ENCODE data around the gene SH3GL2. TPM values are rescaled to one million over a fixed set of nuclear protein-coding genes. Genes with fewer than 3 reads are reported as not detected.

Gene SH3GL2
- total and polyA plus RNA-seq, 9 of the 15 experiments (the other 6 are each of a cell fraction or from before 2014, with no cell fraction given): not detected

- no peaks in the 10 kb centered on the region for H3K4me1 ChIP-seq (replicated peaks in 1 of 2; ENCODE audit: control insufficient read depth in 2 of 2, insufficient read depth in 2 of 2, low read length in 2 of 2)
- no peak for TF ChIP-seq CTBP1 (IDR thresholded peaks at IDR 0.05; ENCODE audit: borderline replicate concordance)
- no peak for TF ChIP-seq MTA2 (IDR thresholded peaks at IDR 0.05; ENCODE audit: low read depth)
- TF ChIP-seq, protein P1, sequence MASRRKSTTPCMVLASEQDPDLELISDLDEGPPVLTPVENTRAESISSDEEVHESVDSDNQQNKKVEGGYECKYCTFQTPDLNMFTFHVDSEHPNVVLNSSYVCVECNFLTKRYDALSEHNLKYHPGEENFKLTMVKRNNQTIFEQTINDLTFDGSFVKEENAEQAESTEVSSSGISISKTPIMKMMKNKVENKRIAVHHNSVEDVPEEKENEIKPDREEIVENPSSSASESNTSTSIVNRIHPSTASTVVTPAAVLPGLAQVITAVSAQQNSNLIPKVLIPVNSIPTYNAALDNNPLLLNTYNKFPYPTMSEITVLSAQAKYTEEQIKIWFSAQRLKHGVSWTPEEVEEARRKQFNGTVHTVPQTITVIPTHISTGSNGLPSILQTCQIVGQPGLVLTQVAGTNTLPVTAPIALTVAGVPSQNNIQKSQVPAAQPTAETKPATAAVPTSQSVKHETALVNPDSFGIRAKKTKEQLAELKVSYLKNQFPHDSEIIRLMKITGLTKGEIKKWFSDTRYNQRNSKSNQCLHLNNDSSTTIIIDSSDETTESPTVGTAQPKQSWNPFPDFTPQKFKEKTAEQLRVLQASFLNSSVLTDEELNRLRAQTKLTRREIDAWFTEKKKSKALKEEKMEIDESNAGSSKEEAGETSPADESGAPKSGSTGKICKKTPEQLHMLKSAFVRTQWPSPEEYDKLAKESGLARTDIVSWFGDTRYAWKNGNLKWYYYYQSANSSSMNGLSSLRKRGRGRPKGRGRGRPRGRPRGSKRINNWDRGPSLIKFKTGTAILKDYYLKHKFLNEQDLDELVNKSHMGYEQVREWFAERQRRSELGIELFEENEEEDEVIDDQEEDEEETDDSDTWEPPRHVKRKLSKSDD (conservative IDR thresholded peaks at IDR 0.05; ENCODE audit: low read length): no peak
- TF ChIP-seq WHSC1 (IDR thresholded peaks at IDR 0.05; ENCODE audit: low read length): no peak
- no peak for TF ChIP-seq ZKSCAN3 (CRISPR knock-in tag; IDR thresholded peaks at IDR 0.05)
- TF ChIP-seq NCOR1 (IDR thresholded peaks at IDR 0.05): no peak
- no peak for TF ChIP-seq RBFOX2 (IDR thresholded peaks at IDR 0.05; ENCODE audit: low read depth, low read length)
- no peak for TF ChIP-seq ZNF224 (CRISPR knock-in tag; IDR thresholded peaks at IDR 0.05)
- no peak for TF ChIP-seq CREB1 (IDR thresholded peaks at IDR 0.05)
- TF ChIP-seq CREB1 (CRISPR knock-in tag; IDR thresholded peaks at IDR 0.05): no peak
- TF ChIP-seq ZBTB40 (IDR thresholded peaks at IDR 0.05): no peak
- no peak for TF ChIP-seq ZBTB40 (CRISPR knock-in tag; IDR thresholded peaks at IDR 0.05)
- no peak for TF ChIP-seq TARDBP (IDR thresholded peaks at IDR 0.05)
- TF ChIP-seq FOXA3 (CRISPR knock-in tag; conservative IDR thresholded peaks at IDR 0.05 in 1 of 2, IDR thresholded peaks at IDR 0.05 in 1 of 2): no peak
- TF ChIP-seq FOXK2 (conservative IDR thresholded peaks at IDR 0.05 in 1 of 2, IDR thresholded peaks at IDR 0.05 in 1 of 2; ENCODE audit: low read depth in 2 of 2): no peak
- no peaks in the 10 kb centered on the region; the same call in 1 of the 2 replicates for H3K9me3 ChIP-seq (replicated peaks; ENCODE audit: control insufficient read depth, insufficient read depth, low read depth, low read length)
- H3K4me3 ChIP-seq: no peak overlapping the region
- H2AFZ ChIP-seq (ENCODE audit: low read depth, low read length): no peak overlapping the region
- ChIA-PET POLR2A (no interaction called here), CTCF (ENCODE audit: low intra/inter-chr PET ratio) (no interaction called here)
- in situ Hi-C loops (cut with MboI) (no loop called here), intact Hi-C loops (cut with micrococcal nuclease) (no loop called here)
- no peaks in the 10 kb centered on the region for H3K36me3 ChIP-seq (ENCODE audit: control insufficient read depth, insufficient read depth, low read length)
- no peaks in the 10 kb centered on the region for H3K9me1 ChIP-seq (ENCODE audit: control insufficient read depth, insufficient read depth, low read length)
- H3K79me2 ChIP-seq (ENCODE audit: control insufficient read depth, insufficient read depth, low read length): no peaks in the 10 kb centered on the region
- H3K27me3 ChIP-seq (ENCODE audit: control insufficient read depth in 2 of 2, insufficient read depth in 2 of 2, low read length in 2 of 2): no peaks in the 10 kb centered on the region
- no peaks in the 10 kb centered on the region for H4K20me1 ChIP-seq (replicated peaks; ENCODE audit: control insufficient read depth, insufficient read depth, low read length)
- no peak for DNase-seq (ENCODE audit: extremely low read depth in 1 of 4, low spot score in 3 of 4)
- no peak overlapping the region for H3K9ac ChIP-seq (ENCODE audit: insufficient read depth in 1 of 2, low read depth in 2 of 2, low read length in 2 of 2)
- no peak for FAIRE-seq
- BruUV-seq (replicated peaks): no TSS peak
- ATAC-seq: no peak
- no peak overlapping the region for H3K4me2 ChIP-seq (ENCODE audit: insufficient read depth, low read length)
- no peak overlapping the region for H3K27ac ChIP-seq (ENCODE audit: extremely low read depth, low read depth, low read length)
Observed at GRCh38 chr9:17829064-17829463, 250.2 kb downstream of the SH3GL2 start.
